NCI-H1417 (cell line): ENCODE measurements around the gene TP53BP2.
"Not testable (repeated sequence)": the region's sequence is repeated elsewhere in the genome, so short reads cannot be mapped to it uniquely, and the experiment has no call there.

Source experiments
- DNase-seq, 3 experiments: peaks; one replicate each; lab custom pipeline; 2025; lab: John Stamatoyannopoulos, UW

TP53BP2 gene

DNA sequence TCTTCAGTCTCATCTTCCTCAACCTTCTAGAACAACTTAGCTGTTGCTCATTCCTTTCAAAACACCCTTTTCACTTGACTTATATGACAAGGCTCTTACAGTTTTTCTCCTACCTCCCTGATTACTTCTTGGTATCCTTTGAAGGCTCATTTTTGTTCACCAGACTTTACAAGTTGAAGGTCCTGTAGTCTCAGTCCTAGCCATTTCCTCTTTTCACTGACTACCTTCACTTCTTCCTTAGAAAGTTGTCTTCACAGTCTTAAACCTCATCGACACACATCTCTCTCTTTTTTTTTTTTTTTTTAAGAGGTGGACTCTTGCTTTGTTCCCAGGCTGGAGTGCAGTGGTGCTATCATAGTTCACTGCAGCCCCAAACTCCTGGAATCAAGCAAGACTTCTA, 6.6 kb upstream of the TP53BP2 start:
- DNase-seq: no peak

DNA sequence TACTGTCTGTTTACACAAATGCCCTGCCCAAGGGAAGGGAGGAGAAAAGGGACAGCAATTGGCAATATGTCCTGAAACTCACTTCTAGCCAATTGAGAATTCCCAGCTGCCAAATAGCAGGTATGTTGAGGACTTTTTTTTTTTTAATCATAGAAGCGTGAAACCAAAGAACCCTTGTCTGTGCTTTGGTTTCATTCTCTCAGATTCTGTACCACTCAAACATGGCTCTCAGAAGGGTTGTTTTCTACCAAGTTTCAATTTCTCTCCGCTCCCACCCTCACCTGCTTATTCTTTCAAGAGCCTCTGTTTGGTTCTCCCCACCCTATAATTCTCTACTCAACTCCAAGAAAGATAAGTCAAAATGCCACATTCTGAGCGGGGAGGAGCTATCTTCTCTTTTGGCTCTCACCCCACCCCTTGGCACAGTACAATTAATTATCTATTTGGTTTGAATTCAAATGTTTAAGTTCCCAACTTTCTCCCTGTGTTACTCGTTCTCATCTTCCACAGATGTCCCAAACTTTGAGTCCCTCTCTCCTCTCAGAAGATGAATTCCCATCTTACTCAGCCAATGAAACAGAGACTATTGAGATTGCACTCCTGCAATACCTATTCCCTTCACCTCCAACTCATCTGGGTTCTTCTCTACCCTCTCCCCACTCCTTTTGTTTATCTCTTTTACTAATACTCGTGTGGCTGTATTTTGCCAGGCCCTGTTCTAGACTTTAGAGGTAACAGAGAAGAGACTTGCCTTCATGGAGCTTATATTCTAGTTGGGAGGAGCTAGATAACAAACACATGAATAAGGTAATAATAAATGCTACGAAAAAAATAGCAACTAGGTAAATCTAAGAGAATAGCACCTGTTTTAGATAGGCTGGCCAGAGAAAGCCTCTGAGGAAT, 3.9 kb upstream of the TP53BP2 start:
- peak in 1 of 3 experiments; percentile 60 for DNase-seq

- DNase-seq: no peak
Observed at GRCh38 chr1:223848536-223848935, 2.8 kb upstream of the TP53BP2 start.

GRCh38 chr1:223847781-223848345, 2.1 kb upstream of the TP53BP2 start:
- DNase-seq: no peak

DNA sequence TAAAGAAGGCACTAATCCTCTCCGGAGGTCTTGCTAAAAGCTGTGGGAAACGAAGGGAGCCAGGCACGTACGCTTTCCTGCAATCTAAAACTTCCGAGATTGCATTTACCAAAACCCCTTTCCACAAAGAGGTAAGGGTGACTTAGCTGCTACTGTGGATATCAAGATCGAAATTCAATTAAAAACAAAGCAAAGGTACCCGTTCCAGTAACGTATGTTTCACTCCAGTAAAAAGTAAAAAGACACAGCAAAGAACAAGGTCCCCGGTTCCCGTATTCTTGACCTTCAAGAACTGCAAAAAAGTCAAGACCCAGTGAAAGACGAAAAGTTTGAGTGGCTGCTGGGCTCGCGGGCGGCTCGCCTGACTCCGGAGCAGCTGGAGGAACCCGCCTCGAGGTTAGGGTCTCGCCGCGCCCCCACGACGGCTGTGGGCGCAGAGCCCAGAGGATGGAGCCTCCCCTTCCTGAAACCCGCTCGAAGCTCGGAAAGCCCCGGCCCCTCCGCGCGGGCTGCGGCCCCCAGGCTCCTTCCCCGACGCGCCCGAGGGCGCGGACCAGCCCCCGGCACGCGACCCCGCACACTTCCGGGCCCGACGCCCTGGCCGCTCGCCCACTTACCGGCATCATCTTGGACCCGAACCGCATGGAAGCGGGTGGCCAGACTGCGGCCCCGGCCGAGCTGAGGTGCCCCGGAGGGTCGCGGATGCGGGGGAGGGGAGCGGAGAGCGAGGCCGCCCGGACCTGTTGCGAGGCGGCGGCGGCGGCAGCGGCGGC, 524 bp downstream of the TP53BP2 start:
- peak; percentile 18 to 92 (median 84) for DNase-seq

DNA sequence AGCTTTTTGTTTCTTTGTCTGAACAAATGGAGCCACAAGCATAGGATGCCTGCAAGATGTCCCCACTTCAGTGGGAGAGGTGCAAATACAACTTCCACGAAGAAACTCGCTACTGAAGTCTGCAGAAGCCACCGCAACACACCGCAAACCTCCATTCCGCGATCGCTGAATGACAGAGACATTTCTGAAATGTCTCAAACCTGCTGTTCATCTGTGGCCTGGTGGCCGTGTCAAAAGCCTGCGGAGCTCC, 1.0 kb downstream of the TP53BP2 start:
- DNase-seq: no peak

- DNase-seq: peak in 1 of 3 experiments; percentile 25
Observed at GRCh38 chr1:223843934-223844786, 1.6 kb downstream of the TP53BP2 start.

DNA sequence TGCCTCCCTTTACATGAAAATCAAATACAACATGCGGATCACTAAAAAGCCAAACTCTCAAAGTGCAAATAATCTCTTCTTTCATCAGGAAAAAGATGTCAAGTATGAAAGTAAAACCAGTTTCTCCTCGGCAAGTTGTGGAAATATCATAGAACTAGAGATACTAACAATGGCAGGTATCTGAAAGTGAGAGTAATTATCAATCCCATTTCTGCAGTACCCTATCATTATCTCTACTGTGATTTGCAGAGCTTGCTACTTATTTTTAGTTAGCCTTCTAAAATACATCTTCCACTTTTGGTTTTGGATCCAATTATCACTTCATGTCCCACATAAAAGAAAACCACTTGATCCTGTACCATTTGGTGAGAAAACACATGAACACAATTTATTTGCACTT, 3.0 kb downstream of the TP53BP2 start:
- DNase-seq: peak in 2 of 3 experiments; percentile 34 to 74

GRCh38 chr1:223841977-223842623, 3.6 kb downstream of the TP53BP2 start:
- DNase-seq: not testable (repeated sequence)

GRCh38 chr1:223840254-223840653, 5.5 kb downstream of the TP53BP2 start:
- no peak for DNase-seq

GRCh38 chr1:223838125-223838854, 7.5 kb downstream of the TP53BP2 start:
- DNase-seq: no peak

DNA sequence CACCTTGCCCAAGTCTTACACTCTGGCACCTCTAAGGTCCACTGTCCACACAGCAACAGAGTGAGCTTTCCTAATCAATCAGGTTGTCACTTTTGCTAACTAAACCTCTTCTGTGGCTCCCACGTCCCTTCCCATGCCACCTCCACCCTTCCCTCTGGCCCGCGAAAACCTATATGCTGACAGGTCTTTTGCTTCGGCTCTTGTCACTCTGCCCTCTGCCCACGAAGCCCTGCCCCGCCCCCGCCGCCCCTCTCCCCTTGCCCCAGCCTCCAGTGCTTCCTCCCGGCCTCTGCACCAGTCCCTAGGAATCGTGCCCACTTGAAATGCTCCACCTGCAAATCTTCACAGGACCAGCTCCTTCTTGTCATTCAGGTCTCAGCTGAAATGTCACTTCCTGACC, 8.1 kb downstream of the TP53BP2 start:
- DNase-seq: no peak

GRCh38 chr1:223837206-223837605, 8.5 kb downstream of the TP53BP2 start:
- DNase-seq: peak in 1 of 3 experiments; percentile 0

DNA sequence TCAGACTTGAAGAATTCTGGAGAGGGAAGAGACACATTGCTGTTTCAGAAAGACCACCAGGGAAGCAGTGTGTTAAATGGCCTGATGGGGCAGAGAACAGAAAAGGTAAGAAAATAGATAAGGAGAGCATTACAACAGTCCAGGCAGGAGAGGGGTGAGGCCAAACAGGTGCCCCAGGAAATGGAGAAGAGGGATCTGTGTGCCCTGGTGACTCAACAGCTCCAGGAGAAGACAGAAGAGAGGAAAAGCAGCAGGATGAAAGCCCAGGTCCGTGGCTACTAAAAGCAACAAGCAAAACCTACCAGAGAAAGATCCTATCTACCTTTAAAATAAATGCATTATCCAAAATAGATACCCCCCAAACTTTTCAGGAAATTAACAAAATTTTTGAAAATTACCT, 9.2 kb downstream of the TP53BP2 start:
- DNase-seq: no peak

- DNase-seq: no peak
Observed at GRCh38 chr1:223835754-223836153, 10.0 kb downstream of the TP53BP2 start.

DNA sequence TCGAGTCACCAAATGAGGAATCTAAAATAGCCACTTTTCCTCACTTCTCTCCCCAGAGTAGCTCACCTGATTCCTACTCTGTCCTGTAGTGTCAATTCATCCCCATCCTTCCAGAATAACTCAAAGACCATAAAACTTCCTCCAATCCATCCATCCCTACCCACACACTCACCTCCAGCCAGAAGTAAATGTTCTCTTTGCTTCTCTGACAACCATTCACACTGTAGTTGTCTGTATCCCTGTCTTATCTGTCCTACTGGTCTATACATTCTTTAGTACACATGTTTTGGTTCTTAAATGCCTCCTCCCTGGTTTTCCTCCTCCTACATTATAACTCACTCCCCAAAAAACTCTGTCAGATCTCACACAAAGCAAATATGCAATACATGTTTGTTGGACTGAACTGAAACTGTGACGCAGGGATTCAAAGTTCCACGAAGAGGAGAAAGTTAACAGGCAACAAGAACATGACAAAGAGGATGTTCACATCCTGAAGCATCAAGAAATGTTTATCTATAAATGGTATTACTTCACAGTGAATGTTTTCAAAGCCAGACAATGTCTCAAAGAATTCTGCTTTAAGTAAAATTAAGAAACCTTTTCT, 11.0 kb downstream of the TP53BP2 start:
- no peak for DNase-seq

GRCh38 chr1:223833948-223834347, 11.8 kb downstream of the TP53BP2 start:
- DNase-seq: no peak

- DNase-seq: no peak
Observed at GRCh38 chr1:223832637-223832943, 13.2 kb downstream of the TP53BP2 start.

- no peak for DNase-seq
Observed at GRCh38 chr1:223831755-223832636, 13.8 kb downstream of the TP53BP2 start.

DNA sequence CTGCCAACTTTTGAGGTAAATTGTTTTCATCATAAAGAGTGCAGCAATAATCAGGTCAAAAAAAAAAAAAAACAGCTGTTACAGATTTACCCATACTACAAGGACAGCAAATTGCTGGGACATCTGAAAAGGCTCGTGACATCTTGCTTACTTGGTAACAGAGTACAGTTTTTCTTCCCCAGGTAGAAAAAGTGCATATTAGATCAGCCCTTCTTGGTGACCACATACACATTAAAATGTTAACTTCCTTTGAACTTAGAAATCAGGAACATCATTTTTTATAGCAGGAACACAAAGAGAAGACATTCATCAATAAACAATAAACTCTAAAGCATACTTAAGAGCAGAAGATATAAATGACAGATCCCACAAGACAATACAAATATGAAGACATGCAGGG, 16.1 kb downstream of the TP53BP2 start:
- DNase-seq: no peak
